HepG2 (cell line): ENCODE measurements around the gene BLOC1S4. TPM values are rescaled to one million over a fixed set of nuclear protein-coding genes. Genes with fewer than 3 reads are reported as not detected.

Experiments used
- ATF7 ChIP-seq, 2 experiments: fragments of 450-650 bp in 1 of 2; sonication (generic) in 1 of 2; formaldehyde crosslinking in 1 of 2; IDR thresholded peaks; 2 replicates each; pipeline versions ENCODE4 v1.4.0 to v1.6.1; 2016 to 2020; ENCODE audit warnings: antibody characterized with exemption in 1 of 2, mild to moderate bottlenecking in 1 of 2, missing genetic modification reagents in 1 of 2
- DNMT1 ChIP-seq: sonication (generic); formaldehyde crosslinking; IDR thresholded peaks from 2 replicates; pipeline ENCODE4 v1.5.1; 2020; ENCODE audit warnings: mild to moderate bottlenecking, missing genetic modification reagents
- KDM1A ChIP-seq: IDR thresholded peaks from 2 replicates; pipeline ENCODE4 v1.6.1; 2016; ENCODE audit warnings: missing compliant biosample characterization
- NR2F1 ChIP-seq, 2 experiments: fragments of 450-650 bp in 1 of 2; formaldehyde crosslinking in 1 of 2; IDR thresholded peaks; 2 replicates each; pipeline versions ENCODE4 v1.5.0 to v1.6.1; 2016 to 2020; ENCODE audit warnings: mild to moderate bottlenecking in 1 of 2, missing compliant biosample characterization in 1 of 2, missing genetic modification reagents in 1 of 2, moderate library complexity in 1 of 2
- RBFOX2 ChIP-seq: fragments of 200-400 bp; formaldehyde crosslinking; IDR thresholded peaks from 2 replicates; pipeline ENCODE4 v1.6.1; 2017; ENCODE audit warnings: low read depth, mild to moderate bottlenecking, low read length
- TMF1 ChIP-seq: sonication (generic); formaldehyde crosslinking; IDR thresholded peaks from 2 replicates; pipeline ENCODE4 v1.8.1; 2022; ENCODE audit warnings: low read depth, missing genetic modification reagents
- TOPORS ChIP-seq: sonication (generic); formaldehyde crosslinking; IDR thresholded peaks from 2 replicates; pipeline ENCODE4 v1.8.0; 2023; ENCODE audit warnings: mild to moderate bottlenecking, missing genetic modification reagents
- USF2 ChIP-seq, 2 experiments: sonication (generic) in 1 of 2; formaldehyde crosslinking in 1 of 2; IDR thresholded peaks; 2 replicates each; pipeline versions ENCODE4 v1.5.1 to v1.6.1; 2011 to 2020; ENCODE audit warnings: borderline replicate concordance in 1 of 2, low read depth in 1 of 2, low read length in 1 of 2, mild to moderate bottlenecking in 1 of 2, missing genetic modification reagents in 1 of 2, moderate library complexity in 1 of 2
- ZFP36 ChIP-seq: fragments of 150-350 bp; IDR thresholded peaks from 2 replicates; pipeline ENCODE4 v1.6.1; 2018; ENCODE audit warnings: borderline replicate concordance, low read length, low read depth; ENCODE audit not compliant: partially characterized antibody
- ZNF224 ChIP-seq: sonication (generic); formaldehyde crosslinking; IDR thresholded peaks from 2 replicates; pipeline ENCODE4 v1.5.0; 2020; ENCODE audit warnings: mild to moderate bottlenecking, missing genetic modification reagents
- ZSCAN30 ChIP-seq: sonication (generic); formaldehyde crosslinking; IDR thresholded peaks from 2 replicates; pipeline ENCODE4 v1.5.0; 2020; ENCODE audit warnings: mild to moderate bottlenecking, missing genetic modification reagents
- ZXDC ChIP-seq: sonication (generic); formaldehyde crosslinking; IDR thresholded peaks from 2 replicates; pipeline ENCODE4 v1.5.0; 2020; ENCODE audit warnings: mild to moderate bottlenecking, missing genetic modification reagents
- polyA plus RNA-seq, 8 experiments: library from polyadenylated mRNA; depleted of rRNA in 3 of 8; stranded (reverse) in 7 of 8; unstranded in 1 of 8; fragments of >200 nt; fragmentation: Illumina TruSeq in 4 of 8; extraction: Trizol in 4 of 8; gene quantifications; 2 replicates each; pipeline versions ENCODE4 v1.2.1 to v1.2.3, GENCODE V29; 2011 to 2016; ENCODE audit warnings: low read depth in 4 of 8, missing spikeins in 1 of 8, mixed read lengths in 1 of 8; ENCODE audit not compliant: insufficient read depth in 1 of 8
- total RNA-seq, 5 experiments: library from RNA; depleted of rRNA; stranded (reverse); fragments of >200 nt; fragmentation: Illumina TruSeq; extraction: Trizol; gene quantifications; 2 replicates each; pipeline ENCODE4 v1.2.3, GENCODE V29; 2016; ENCODE audit warnings: low read depth in 1 of 5
- TF ChIP-seq, protein P1 (sequence below): sonication (generic); formaldehyde crosslinking; IDR thresholded peaks from 2 replicates; pipeline ENCODE4 v1.4.0; 2020; ENCODE audit warnings: missing genetic modification reagents

BLOC1S4 gene
- total and polyA plus RNA-seq, 2 of the 13 experiments (the other 11 are each of a cell fraction or from before 2014, with no cell fraction given), result 15.5 to 20.9 TPM

- TF ChIP-seq ATF7 (IDR thresholded peaks at IDR 0.05) (peak; percentile 40; the same call in 1 of the 2 replicates), ATF7 (CRISPR knock-in tag; IDR thresholded peaks at IDR 0.05) (peak; percentile 59; the same call in 1 of the 2 replicates), TMF1 (CRISPR knock-in tag) (no peak), DNMT1 (CRISPR knock-in tag) (peak; percentile 80; the same call in 1 of the 2 replicates), USF2 (IDR thresholded peaks at IDR 0.05; ENCODE audit: low read depth, low read length) (no peak), USF2 (CRISPR knock-in tag; IDR thresholded peaks at IDR 0.05; ENCODE audit: borderline replicate concordance) (no peak; the same call in 1 of the 2 replicates), NR2F1 (CRISPR knock-in tag; IDR thresholded peaks at IDR 0.05) (no peak; a peak in 1 of 4 replicates), RBFOX2 (peak; percentile 61), ZNF224 (CRISPR knock-in tag) (peak; percentile 88; the same call in 1 of the 2 replicates), KDM1A (CRISPR knock-in tag) (peak; percentile 62; the same call in 1 of the 2 replicates), ZXDC (CRISPR knock-in tag) (no peak), TOPORS (CRISPR knock-in tag) (no peak), ZFP36 (no peak), ZSCAN30 (CRISPR knock-in tag) (no peak)
- TF ChIP-seq, protein P1, sequence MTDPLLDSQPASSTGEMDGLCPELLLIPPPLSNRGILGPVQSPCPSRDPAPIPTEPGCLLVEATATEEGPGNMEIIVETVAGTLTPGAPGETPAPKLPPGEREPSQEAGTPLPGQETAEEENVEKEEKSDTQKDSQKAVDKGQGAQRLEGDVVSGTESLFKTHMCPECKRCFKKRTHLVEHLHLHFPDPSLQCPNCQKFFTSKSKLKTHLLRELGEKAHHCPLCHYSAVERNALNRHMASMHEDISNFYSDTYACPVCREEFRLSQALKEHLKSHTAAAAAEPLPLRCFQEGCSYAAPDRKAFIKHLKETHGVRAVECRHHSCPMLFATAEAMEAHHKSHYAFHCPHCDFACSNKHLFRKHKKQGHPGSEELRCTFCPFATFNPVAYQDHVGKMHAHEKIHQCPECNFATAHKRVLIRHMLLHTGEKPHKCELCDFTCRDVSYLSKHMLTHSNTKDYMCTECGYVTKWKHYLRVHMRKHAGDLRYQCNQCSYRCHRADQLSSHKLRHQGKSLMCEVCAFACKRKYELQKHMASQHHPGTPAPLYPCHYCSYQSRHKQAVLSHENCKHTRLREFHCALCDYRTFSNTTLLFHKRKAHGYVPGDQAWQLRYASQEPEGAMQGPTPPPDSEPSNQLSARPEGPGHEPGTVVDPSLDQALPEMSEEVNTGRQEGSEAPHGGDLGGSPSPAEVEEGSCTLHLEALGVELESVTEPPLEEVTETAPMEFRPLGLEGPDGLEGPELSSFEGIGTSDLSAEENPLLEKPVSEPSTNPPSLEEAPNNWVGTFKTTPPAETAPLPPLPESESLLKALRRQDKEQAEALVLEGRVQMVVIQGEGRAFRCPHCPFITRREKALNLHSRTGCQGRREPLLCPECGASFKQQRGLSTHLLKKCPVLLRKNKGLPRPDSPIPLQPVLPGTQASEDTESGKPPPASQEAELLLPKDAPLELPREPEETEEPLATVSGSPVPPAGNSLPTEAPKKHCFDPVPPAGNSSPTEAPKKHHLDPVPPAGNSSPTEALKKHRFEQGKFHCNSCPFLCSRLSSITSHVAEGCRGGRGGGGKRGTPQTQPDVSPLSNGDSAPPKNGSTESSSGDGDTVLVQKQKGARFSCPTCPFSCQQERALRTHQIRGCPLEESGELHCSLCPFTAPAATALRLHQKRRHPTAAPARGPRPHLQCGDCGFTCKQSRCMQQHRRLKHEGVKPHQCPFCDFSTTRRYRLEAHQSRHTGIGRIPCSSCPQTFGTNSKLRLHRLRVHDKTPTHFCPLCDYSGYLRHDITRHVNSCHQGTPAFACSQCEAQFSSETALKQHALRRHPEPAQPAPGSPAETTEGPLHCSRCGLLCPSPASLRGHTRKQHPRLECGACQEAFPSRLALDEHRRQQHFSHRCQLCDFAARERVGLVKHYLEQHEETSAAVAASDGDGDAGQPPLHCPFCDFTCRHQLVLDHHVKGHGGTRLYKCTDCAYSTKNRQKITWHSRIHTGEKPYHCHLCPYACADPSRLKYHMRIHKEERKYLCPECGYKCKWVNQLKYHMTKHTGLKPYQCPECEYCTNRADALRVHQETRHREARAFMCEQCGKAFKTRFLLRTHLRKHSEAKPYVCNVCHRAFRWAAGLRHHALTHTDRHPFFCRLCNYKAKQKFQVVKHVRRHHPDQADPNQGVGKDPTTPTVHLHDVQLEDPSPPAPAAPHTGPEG (CRISPR knock-in tag), result no peak
These were observed 22.5 kb upstream of the BLOC1S4 start, which contains the start of gene S100P (continued) for GRCh38 chr4:6693231-6694176.
